ENCODE data around the gene RRAD.

RRAD gene

GRCh38 chr16:66954097-66954659 lies 28.8 kb upstream of the RRAD start:
- peak; percentile 86 for TF ChIP-seq CTCF (IDR thresholded peaks at IDR 0.05; ENCODE audit: control insufficient read depth, insufficient read depth, low read depth, low read length, missing control alignments)
- H3K4me3 ChIP-seq (ENCODE audit: control insufficient read depth, low read depth, low read length) = no peak overlapping the region
- no peak for DNase-seq (ENCODE audit: low read depth)

GRCh38 chr16:66953462-66954096 lies 28.2 kb upstream of the RRAD start:
- no peak for TF ChIP-seq CTCF (IDR thresholded peaks at IDR 0.05; ENCODE audit: control insufficient read depth, insufficient read depth, low read depth, low read length, missing control alignments)
- H3K4me3 ChIP-seq (ENCODE audit: control insufficient read depth, low read depth, low read length) = no peak overlapping the region
- DNase-seq (ENCODE audit: low read depth) = no peak

GRCh38 chr16:66952430-66953110 lies 27.2 kb upstream of the RRAD start:
- no peak overlapping the region for H3K4me3 ChIP-seq (ENCODE audit: control insufficient read depth, low read depth, low read length)
- TF ChIP-seq CTCF (IDR thresholded peaks at IDR 0.05; ENCODE audit: control insufficient read depth, insufficient read depth, low read depth, low read length, missing control alignments) = no peak
- no peak for DNase-seq (ENCODE audit: low read depth)

GRCh38 chr16:66950971-66951790 lies 25.8 kb upstream of the RRAD start:
- TF ChIP-seq CTCF (IDR thresholded peaks at IDR 0.05; ENCODE audit: control insufficient read depth, insufficient read depth, low read depth, low read length, missing control alignments) = no peak
- no peak for DNase-seq (ENCODE audit: low read depth)
- H3K4me3 ChIP-seq (ENCODE audit: control insufficient read depth, low read depth, low read length) = no peak overlapping the region

GRCh38 chr16:66950437-66950836 lies 25.1 kb upstream of the RRAD start:
- no peak overlapping the region for H3K4me3 ChIP-seq (ENCODE audit: control insufficient read depth, low read depth, low read length)
- no peak for TF ChIP-seq CTCF (IDR thresholded peaks at IDR 0.05; ENCODE audit: control insufficient read depth, insufficient read depth, low read depth, low read length, missing control alignments)
- no peak for DNase-seq (ENCODE audit: low read depth)

GRCh38 chr16:66949472-66949871 lies 24.1 kb upstream of the RRAD start:
- no peak for DNase-seq (ENCODE audit: low read depth)
- H3K4me3 ChIP-seq (ENCODE audit: control insufficient read depth, low read depth, low read length) = no peak overlapping the region
- TF ChIP-seq CTCF (IDR thresholded peaks at IDR 0.05; ENCODE audit: control insufficient read depth, insufficient read depth, low read depth, low read length, missing control alignments) = no peak

Measured in AG09309 (cell line).